Measurements from ENCODE around the gene ELL2.

ELL2 gene

DNA sequence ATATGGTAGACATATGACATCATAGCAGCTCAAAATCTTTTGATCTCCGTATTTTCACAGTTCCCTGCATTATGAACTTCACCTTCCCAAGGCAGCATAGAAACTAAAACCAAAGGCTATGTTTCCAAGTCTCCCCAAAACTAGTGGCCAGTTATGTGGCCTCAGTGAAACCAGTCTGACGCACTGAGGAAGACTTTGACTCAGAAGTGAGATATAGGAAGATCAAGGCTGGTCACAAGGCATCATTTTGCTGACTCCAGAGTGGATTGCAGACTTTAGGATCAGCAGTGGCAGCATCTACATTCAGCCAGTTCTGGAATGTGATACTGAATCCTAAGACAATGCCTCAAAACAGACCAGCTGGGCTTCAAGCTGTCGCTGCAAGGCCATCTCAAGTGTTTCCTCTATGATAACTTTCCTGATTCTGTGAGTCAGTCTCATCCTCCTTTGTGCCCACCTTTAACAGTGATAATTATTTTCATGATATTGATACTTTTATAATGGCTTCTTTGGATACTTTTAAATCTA is 34.4 kb upstream of the ELL2 start:
- Histone ChIP-seq H3K36me3 (ENCODE audit: control insufficient read depth in 2 of 2, insufficient read depth in 2 of 2, low read length in 2 of 2) (no peaks in the 10 kb centered on the region), H3K27me3 (ENCODE audit: control insufficient read depth in 2 of 2, insufficient read depth in 2 of 2, low read length in 2 of 2) (no peaks in the 10 kb centered on the region), H3K9ac (ENCODE audit: low read depth in 1 of 2, low read length in 2 of 2) (no peak overlapping the region), H3K27ac (ENCODE audit: low read depth in 2 of 2, low read length in 2 of 2) (no peak overlapping the region), H3K4me1 (ENCODE audit: control insufficient read depth in 2 of 2, insufficient read depth in 2 of 2, low read length in 2 of 2) (no peaks in the 10 kb centered on the region), H3K9me3 (ENCODE audit: control insufficient read depth in 2 of 2, low read length in 2 of 2) (no peaks in the 10 kb centered on the region), H3K4me3 (ENCODE audit: low read length in 2 of 2) (no peak overlapping the region)

- no peak overlapping the region for H3K4me3 ChIP-seq (ENCODE audit: low read length in 2 of 2)
- H3K9ac ChIP-seq (ENCODE audit: low read depth in 1 of 2, low read length in 2 of 2), result no peak overlapping the region
- H3K9me3 ChIP-seq (ENCODE audit: control insufficient read depth in 2 of 2, low read length in 2 of 2), result no peaks in the 10 kb centered on the region
- no peaks in the 10 kb centered on the region for H3K36me3 ChIP-seq (ENCODE audit: control insufficient read depth in 2 of 2, insufficient read depth in 2 of 2, low read length in 2 of 2)
- no peak overlapping the region for H3K27ac ChIP-seq (ENCODE audit: low read depth in 2 of 2, low read length in 2 of 2)
- H3K27me3 ChIP-seq (ENCODE audit: control insufficient read depth in 2 of 2, insufficient read depth in 2 of 2, low read length in 2 of 2), result no peaks in the 10 kb centered on the region
- no peaks in the 10 kb centered on the region for H3K4me1 ChIP-seq (ENCODE audit: control insufficient read depth in 2 of 2, insufficient read depth in 2 of 2, low read length in 2 of 2)
These were observed 32.1 kb upstream of the ELL2 start for GRCh38 chr5:95993776-95994175.

- Histone ChIP-seq H3K9me3 (ENCODE audit: control insufficient read depth in 2 of 2, low read length in 2 of 2) (no peaks in the 10 kb centered on the region), H3K4me1 (ENCODE audit: control insufficient read depth in 2 of 2, insufficient read depth in 2 of 2, low read length in 2 of 2) (no peaks in the 10 kb centered on the region), H3K36me3 (ENCODE audit: control insufficient read depth in 2 of 2, insufficient read depth in 2 of 2, low read length in 2 of 2) (no peaks in the 10 kb centered on the region), H3K27me3 (ENCODE audit: control insufficient read depth in 2 of 2, insufficient read depth in 2 of 2, low read length in 2 of 2) (no peaks in the 10 kb centered on the region), H3K9ac (ENCODE audit: low read depth in 1 of 2, low read length in 2 of 2) (no peak overlapping the region), H3K4me3 (ENCODE audit: low read length in 2 of 2) (no peak overlapping the region), H3K27ac (ENCODE audit: low read depth in 2 of 2, low read length in 2 of 2) (no peak overlapping the region)
These were observed 31.6 kb upstream of the ELL2 start for GRCh38 chr5:95993266-95993665.

DNA sequence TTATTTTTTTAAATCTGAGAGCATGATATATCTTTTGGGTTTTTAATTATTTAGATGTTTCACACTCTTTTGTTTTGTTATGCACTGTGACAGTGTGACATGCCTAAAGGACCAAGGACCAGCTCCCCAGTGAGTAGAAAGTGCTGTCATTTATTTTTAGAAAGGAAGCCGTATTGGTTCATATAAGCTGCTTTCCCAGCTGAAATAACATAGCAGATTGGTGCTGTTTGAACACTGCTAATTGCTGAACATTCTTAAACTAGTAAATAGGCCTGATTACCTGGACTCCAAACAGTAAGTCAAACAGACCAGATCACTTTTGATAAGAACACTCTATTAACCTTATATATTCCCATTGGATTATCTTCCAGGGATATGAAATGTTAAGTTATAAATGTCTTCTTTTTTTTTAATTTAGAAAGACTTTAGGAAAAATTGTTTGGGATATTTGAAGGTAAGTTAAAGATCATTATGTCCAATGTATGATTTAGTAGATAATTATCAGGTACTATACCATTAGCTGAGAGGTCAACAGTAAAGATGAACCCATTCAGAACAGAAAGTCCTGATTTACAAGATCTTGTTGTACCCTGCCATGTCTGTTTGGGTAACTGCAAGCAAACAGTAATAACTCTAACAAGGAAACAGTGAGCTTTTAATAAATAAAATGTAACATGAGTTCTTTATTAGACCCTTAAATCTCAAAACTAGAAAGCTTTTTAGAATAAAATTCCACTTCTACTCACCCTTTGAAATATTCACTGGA is 27.8 kb upstream of the ELL2 start:
- H3K4me3 ChIP-seq (ENCODE audit: low read length in 2 of 2), result no peak overlapping the region
- H3K36me3 ChIP-seq (ENCODE audit: control insufficient read depth in 2 of 2, insufficient read depth in 2 of 2, low read length in 2 of 2), result no peaks in the 10 kb centered on the region
- H3K4me1 ChIP-seq (ENCODE audit: control insufficient read depth in 2 of 2, insufficient read depth in 2 of 2, low read length in 2 of 2), result no peaks in the 10 kb centered on the region
- no peak overlapping the region for H3K27ac ChIP-seq (ENCODE audit: low read depth in 2 of 2, low read length in 2 of 2)
- H3K9me3 ChIP-seq (ENCODE audit: control insufficient read depth in 2 of 2, low read length in 2 of 2), result no peaks in the 10 kb centered on the region
- H3K27me3 ChIP-seq (ENCODE audit: control insufficient read depth in 2 of 2, insufficient read depth in 2 of 2, low read length in 2 of 2), result no peaks in the 10 kb centered on the region
- H3K9ac ChIP-seq (ENCODE audit: low read depth in 1 of 2, low read length in 2 of 2), result no peak overlapping the region

GRCh38 chr5:95988877-95989276 is 27.2 kb upstream of the ELL2 start:
- no peak overlapping the region for H3K27ac ChIP-seq (ENCODE audit: low read depth in 2 of 2, low read length in 2 of 2)

DNA sequence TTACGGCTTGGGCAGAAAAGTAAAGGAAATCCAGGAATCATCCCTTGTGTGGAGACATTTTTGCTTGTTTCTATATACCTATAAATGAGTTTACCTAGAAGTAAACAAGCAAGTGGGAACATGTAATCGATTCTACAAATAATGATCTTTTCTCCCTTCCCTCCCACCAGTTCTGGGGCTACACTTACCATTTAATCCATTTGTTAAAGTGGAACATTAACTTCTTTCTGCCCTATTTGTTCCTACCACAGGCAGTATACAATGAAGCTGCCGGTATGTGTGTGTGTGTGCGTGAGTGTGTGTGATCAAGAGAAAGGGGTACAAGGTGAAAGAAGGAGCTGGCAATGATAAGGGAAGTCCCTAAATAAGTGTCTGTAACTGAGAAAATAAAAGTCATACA is 26.4 kb upstream of the ELL2 start:
- Histone ChIP-seq H3K9ac (ENCODE audit: low read depth in 1 of 2, low read length in 2 of 2) (no peak overlapping the region), H3K27me3 (ENCODE audit: control insufficient read depth in 2 of 2, insufficient read depth in 2 of 2, low read length in 2 of 2) (no peaks in the 10 kb centered on the region), H3K4me3 (ENCODE audit: low read length in 2 of 2) (no peak overlapping the region), H3K27ac (ENCODE audit: low read depth in 2 of 2, low read length in 2 of 2) (no peak overlapping the region), H3K36me3 (ENCODE audit: control insufficient read depth in 2 of 2, insufficient read depth in 2 of 2, low read length in 2 of 2) (no peaks in the 10 kb centered on the region), H3K4me1 (ENCODE audit: control insufficient read depth in 2 of 2, insufficient read depth in 2 of 2, low read length in 2 of 2) (no peaks in the 10 kb centered on the region), H3K9me3 (ENCODE audit: control insufficient read depth in 2 of 2, low read length in 2 of 2) (no peaks in the 10 kb centered on the region)

More at GRCh38 chr5:95988877-95989276, 27.2 kb upstream of the ELL2 start:
- Histone ChIP-seq H3K4me3 (ENCODE audit: low read length in 2 of 2) (no peak overlapping the region), H3K9ac (ENCODE audit: low read depth in 1 of 2, low read length in 2 of 2) (no peak overlapping the region), H3K9me3 (ENCODE audit: control insufficient read depth in 2 of 2, low read length in 2 of 2) (no peaks in the 10 kb centered on the region), H3K4me1 (ENCODE audit: control insufficient read depth in 2 of 2, insufficient read depth in 2 of 2, low read length in 2 of 2) (no peaks in the 10 kb centered on the region), H3K27me3 (ENCODE audit: control insufficient read depth in 2 of 2, insufficient read depth in 2 of 2, low read length in 2 of 2) (no peaks in the 10 kb centered on the region), H3K36me3 (ENCODE audit: control insufficient read depth in 2 of 2, insufficient read depth in 2 of 2, low read length in 2 of 2) (no peaks in the 10 kb centered on the region)

DNA sequence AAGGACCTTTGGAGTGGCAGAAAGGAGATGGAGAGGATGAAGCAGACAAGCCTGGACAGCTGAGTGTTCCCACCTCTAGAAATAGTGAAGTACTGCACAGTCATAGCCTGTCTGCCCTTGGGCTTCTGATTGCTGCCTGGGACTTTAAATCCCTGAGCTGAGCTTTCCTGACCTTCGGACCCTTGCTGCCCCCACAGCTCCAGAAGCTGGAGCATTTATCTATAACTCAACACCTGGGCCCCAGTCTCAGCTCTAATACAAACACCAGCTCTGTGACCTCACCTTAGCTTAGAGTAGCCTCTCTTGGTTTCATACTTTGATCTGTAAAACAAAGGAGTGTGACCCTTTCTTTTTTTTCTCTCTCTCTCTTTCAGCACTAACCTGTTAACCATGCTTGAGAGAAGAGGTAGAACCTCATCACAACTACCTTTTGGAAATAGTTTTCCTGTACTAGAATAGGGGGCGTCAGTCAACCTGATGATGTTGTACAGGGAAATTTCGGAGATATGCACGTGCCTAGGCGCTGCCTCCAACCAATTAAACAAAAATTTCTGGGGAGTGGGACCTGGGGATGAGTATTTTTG is 25.4 kb upstream of the ELL2 start:
- H3K36me3 ChIP-seq (ENCODE audit: control insufficient read depth in 2 of 2, insufficient read depth in 2 of 2, low read length in 2 of 2), result no peaks in the 10 kb centered on the region
- H3K9ac ChIP-seq (ENCODE audit: low read depth in 1 of 2, low read length in 2 of 2), result no peak overlapping the region
- no peaks in the 10 kb centered on the region for H3K27me3 ChIP-seq (ENCODE audit: control insufficient read depth in 2 of 2, insufficient read depth in 2 of 2, low read length in 2 of 2)
- H3K27ac ChIP-seq (ENCODE audit: low read depth in 2 of 2, low read length in 2 of 2), result no peak overlapping the region
- no peaks in the 10 kb centered on the region for H3K9me3 ChIP-seq (ENCODE audit: control insufficient read depth in 2 of 2, low read length in 2 of 2)
- H3K4me1 ChIP-seq (ENCODE audit: control insufficient read depth in 2 of 2, insufficient read depth in 2 of 2, low read length in 2 of 2), result no peaks in the 10 kb centered on the region
- no peak overlapping the region for H3K4me3 ChIP-seq (ENCODE audit: low read length in 2 of 2)

DNA sequence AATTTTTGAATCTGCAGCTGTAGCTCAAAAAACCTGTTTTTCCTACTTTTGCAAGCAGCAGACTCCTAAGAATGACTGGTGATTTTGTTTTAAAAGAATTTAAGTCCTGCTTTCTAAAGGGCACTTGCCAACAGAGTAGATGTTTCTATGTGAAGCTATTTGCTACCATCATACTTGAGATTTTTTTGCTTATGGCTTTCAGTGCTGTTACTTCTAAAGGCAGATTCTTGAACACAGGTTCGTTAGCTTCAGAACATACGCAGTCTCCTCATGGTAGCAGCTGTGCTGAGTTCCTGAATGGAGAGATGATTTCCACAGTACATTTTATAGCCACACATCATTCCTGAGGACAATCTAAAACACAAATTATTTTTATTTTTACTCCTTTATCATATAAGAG is 24.4 kb upstream of the ELL2 start:
- Histone ChIP-seq H3K27me3 (ENCODE audit: control insufficient read depth in 2 of 2, insufficient read depth in 2 of 2, low read length in 2 of 2) (no peaks in the 10 kb centered on the region), H3K4me3 (ENCODE audit: low read length in 2 of 2) (no peak overlapping the region), H3K4me1 (ENCODE audit: control insufficient read depth in 2 of 2, insufficient read depth in 2 of 2, low read length in 2 of 2) (no peaks in the 10 kb centered on the region), H3K9ac (ENCODE audit: low read depth in 1 of 2, low read length in 2 of 2) (no peak overlapping the region), H3K36me3 (ENCODE audit: control insufficient read depth in 2 of 2, insufficient read depth in 2 of 2, low read length in 2 of 2) (no peaks in the 10 kb centered on the region), H3K27ac (ENCODE audit: low read depth in 2 of 2, low read length in 2 of 2) (no peak overlapping the region), H3K9me3 (ENCODE audit: control insufficient read depth in 2 of 2, low read length in 2 of 2) (no peaks in the 10 kb centered on the region)

- no peaks in the 10 kb centered on the region for H3K4me1 ChIP-seq (ENCODE audit: control insufficient read depth in 2 of 2, insufficient read depth in 2 of 2, low read length in 2 of 2)
- no peak overlapping the region for H3K9ac ChIP-seq (ENCODE audit: low read depth in 1 of 2, low read length in 2 of 2)
- no peak overlapping the region for H3K27ac ChIP-seq (ENCODE audit: low read depth in 2 of 2, low read length in 2 of 2)
These were observed 23.6 kb upstream of the ELL2 start for GRCh38 chr5:95985249-95985648.

DNA sequence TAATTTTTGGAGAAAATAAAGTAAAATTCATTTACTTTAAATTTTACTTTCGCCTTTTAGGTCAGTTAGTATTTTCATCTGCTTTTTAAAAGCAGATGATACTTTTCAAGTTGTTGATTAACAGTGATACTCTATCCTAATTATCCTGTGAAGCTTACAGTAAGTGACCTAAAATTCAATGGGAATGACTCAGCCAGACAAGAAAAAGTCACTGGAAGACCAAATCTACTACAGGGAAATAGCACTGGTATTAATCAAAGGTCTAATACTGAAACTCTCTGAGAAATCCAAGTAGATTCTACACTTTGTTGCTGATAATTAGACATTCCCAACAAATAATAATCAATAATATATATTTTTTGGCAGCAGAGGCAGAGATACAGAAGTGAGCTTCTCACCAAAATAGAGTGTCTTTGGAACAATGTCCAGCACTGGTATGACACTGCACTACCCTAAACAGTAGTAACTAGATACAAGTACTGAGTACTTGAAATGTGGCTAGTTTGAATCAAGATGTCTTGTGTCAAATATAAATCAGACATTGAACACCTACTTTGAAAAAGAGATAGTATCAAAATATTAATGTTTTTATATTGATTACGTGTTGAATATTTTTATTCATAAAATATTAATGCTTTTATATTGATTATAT is 22.8 kb upstream of the ELL2 start:
- H3K9me3 ChIP-seq (ENCODE audit: control insufficient read depth in 2 of 2, low read length in 2 of 2), result no peaks in the 10 kb centered on the region
- H3K36me3 ChIP-seq (ENCODE audit: control insufficient read depth in 2 of 2, insufficient read depth in 2 of 2, low read length in 2 of 2), result no peaks in the 10 kb centered on the region
- H3K27ac ChIP-seq (ENCODE audit: low read depth in 2 of 2, low read length in 2 of 2), result no peak overlapping the region
- H3K27me3 ChIP-seq (ENCODE audit: control insufficient read depth in 2 of 2, insufficient read depth in 2 of 2, low read length in 2 of 2), result no peaks in the 10 kb centered on the region
- H3K9ac ChIP-seq (ENCODE audit: low read depth in 1 of 2, low read length in 2 of 2), result no peak overlapping the region
- H3K4me3 ChIP-seq (ENCODE audit: low read length in 2 of 2), result no peak overlapping the region
- H3K4me1 ChIP-seq (ENCODE audit: control insufficient read depth in 2 of 2, insufficient read depth in 2 of 2, low read length in 2 of 2), result no peaks in the 10 kb centered on the region

More at GRCh38 chr5:95985249-95985648, 23.6 kb upstream of the ELL2 start:
- Histone ChIP-seq H3K36me3 (ENCODE audit: control insufficient read depth in 2 of 2, insufficient read depth in 2 of 2, low read length in 2 of 2) (no peaks in the 10 kb centered on the region), H3K4me3 (ENCODE audit: low read length in 2 of 2) (no peak overlapping the region), H3K27me3 (ENCODE audit: control insufficient read depth in 2 of 2, insufficient read depth in 2 of 2, low read length in 2 of 2) (no peaks in the 10 kb centered on the region), H3K9me3 (ENCODE audit: control insufficient read depth in 2 of 2, low read length in 2 of 2) (no peaks in the 10 kb centered on the region)

Measured in mucosa of rectum (tissue), 2 donors.